NCI-H510A treated with DMSO at 0.1 percent for 48 hours (cell line): ENCODE data around the gene CEND1.
"Not testable (repeated sequence)": the region's sequence is repeated elsewhere in the genome, so short reads cannot be mapped to it uniquely, and the experiment has no call there.

Source experiments
- DNase-seq: peaks from one replicate; lab custom pipeline; 2025; lab: John Stamatoyannopoulos, UW

The CEND1 gene

DNA sequence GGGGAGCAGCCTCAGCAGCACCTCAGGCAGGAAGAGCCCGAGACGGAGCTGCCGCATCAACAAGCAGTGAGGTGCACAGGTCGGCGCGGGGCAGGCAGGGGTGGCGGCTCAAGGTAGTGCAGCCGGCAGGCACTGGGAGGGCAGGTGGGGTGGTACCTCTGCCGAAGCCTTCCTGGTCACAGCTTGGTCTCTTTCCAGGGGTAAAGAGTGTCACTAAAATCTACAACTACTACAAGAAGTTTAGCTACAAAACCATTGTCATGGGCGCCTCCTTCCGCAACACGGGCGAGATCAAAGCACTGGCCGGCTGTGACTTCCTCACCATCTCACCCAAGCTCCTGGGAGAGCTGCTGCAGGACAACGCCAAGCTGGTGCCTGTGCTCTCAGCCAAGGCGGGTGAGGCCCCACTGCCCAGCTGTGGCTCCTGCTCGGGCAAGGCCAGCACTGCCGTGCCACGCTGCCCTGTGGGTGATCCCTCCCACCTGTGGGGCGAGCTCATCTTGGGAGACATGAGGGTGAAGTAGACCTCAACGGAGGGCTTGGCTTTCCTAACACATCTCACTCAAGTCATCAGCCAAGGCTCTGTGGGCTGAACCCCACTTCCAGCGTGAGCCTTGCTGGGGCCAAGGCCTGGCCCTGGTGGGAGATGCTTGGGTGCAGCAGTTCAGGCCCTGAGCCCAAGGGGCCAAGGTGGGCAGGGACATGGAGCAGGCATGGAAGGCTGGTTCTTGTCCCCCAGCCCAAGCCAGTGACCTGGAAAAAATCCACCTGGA is 26.2 kb downstream of the CEND1 start:
- no peak for DNase-seq

- peak; percentile 26 for DNase-seq
Measured at GRCh38 chr11:763073-763463, 26.8 kb downstream of the CEND1 start.

DNA sequence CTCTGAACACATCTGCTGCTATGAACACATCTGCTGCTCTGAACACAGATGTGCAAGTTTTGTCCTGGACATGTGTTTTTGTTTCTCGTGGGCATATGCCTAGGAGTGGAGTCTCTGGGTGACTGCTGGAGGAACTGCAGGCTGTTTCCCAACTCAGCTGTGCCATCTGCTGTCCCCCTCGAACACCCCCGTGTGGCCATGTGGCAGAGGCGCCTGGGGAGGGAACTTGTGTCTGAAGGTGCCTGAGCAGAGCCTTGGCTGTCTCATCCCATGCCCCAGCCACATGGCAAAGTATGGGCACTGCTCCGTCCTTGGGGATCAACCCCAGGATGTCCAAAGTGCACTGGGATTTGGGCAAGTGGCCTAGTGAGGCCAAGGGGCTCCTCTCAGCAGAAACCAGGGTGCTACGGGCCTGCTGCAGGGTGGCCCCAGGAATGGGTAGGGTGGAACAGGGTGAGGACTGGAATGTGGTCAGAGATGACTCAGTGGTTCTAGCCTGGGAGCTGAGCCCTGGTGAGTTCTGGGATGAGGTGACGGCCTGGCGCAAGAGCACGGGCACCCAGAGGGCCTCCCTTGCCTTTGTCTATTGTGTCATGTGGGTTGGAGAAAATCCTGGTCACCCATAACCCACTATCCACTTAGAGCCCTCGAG is 27.3 kb downstream of the CEND1 start:
- DNase-seq: peak; percentile 10

- no peak for DNase-seq
Measured at GRCh38 chr11:761526-762108, 28.3 kb downstream of the CEND1 start.

GRCh38 chr11:760236-760635 is 29.7 kb downstream of the CEND1 start:
- no peak for DNase-seq

DNA sequence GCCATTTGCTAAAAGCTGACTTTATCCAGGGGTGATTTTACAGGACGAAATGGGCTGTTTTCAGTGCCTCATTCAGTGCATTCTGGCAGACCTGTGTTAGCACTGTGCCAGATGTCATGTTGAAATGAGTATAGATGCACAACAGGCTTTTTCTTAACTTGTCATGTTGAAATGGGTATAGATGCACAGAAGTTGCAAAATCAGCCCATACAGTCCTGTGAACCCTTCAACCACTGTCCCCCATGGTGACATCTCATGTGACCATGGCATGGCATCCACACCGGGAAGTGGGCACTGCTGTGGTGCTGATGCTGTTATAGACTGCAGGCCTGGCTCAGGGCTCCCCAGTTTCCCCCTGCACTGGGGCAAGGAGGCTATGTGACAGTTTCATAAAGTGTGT is 40.2 kb downstream of the CEND1 start:
- no peak for DNase-seq

DNA sequence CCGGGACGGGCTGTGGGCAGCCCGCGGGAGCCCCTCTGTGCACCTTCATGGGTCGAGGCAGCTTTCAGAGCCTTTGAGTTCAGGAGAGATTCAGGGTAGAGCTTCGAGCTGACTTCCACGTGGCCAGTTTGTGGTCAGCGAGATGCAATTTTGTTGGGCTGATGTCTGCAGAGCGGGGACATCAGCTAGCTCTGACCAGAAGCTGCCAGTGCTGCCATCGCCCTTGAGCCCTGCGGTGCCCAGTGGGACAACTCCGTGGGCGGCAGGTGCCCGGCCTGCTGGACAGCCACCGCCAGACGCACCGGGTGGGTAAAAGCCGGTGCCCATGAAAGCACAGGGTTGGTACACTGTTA is 41.9 kb downstream of the CEND1 start:
- no peak for DNase-seq

- peak; percentile 79 for DNase-seq
Measured at GRCh38 chr11:747158-748006, 42.5 kb downstream of the CEND1 start, which contains the start of gene TALDO1. Gene TALDO1, plus strand, starts transcription at chr11:747464. Its CDS starts 18 bp downstream, at chr11:747482.

DNA sequence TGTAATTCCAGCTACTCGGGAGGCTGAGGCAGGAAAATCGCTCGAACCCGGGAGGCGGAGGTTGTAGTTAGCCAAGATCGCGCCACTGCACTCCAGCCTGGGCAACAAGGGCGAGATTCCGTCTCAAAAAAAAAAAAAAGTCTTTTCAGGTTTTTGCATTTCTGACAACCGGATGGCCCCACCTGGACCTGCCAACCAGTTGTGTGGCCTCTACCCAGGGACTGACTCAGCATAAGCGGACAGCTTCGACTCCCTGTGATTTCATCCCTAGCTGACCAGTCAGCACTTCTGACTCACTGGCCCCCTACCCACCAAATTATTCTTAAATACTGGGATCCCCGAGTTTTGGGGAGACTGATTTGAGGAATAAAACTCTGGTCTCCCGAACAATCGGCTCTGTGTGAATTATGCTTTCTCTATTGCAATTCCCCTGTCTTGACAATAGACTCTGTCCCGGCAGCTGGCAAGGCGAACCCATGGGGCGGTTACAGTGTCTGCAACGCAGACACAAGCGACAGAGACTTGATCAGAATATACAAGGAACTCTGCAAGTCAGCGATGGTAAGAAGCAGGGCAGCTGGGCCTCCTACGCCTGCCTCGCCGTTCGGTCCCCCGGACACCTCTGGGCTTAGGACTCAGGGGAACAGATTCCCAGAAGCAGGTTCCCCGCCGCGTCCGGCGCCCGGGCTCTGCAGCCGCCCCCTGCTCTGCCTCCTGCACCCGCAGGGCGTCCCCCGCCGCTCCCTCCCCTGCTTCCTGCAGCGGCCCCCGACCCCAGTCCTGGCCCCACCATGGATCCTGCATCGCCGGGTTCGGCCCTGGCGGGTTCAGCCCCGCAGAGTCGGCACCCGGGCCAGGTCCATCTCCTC is 43.4 kb downstream of the CEND1 start:
- DNase-seq: peak; percentile 38

- no peak for DNase-seq
Measured at GRCh38 chr11:745428-745827, 44.5 kb downstream of the CEND1 start.

- no peak for DNase-seq
Measured at GRCh38 chr11:742571-743201, 47.2 kb downstream of the CEND1 start.

DNA sequence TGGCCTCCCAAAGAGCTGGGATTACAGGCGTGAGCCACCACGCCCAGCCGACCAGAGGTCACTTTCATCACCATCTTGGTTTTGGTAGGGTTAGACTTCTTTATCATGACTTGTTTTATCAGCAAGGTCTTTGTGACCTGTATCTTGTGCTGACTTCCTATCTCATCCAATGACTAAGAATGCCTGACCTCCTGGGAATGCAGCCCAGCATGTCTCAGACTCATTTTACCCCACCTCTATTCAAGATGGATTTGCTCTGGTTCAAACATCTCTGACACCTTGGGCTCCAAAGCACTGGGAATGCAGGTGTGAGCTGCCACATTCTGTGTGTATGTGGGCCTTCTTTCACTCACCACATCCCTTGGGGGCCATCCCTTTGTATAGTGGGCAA is 47.7 kb downstream of the CEND1 start:
- DNase-seq: no peak

DNA sequence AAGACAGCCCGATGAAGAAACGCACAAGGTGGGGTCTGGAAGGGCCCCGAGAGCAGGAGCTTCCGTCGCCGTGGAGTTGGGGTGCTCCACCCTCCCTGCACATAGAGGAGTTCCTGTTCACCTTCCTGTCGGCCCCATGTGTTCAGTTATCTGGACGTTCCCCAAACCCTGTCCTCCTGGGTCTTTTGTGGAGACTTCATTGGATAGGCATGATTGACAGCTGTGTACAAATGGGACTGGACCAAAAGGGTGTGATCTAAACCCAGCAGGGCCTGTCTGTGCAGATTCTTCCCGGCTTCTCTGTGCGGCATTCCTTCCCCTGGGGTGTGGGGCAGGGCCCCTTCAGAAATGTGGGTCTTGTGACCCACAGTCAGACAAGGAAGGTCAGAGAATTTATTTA is 52.0 kb downstream of the CEND1 start:
- not testable (repeated sequence) for DNase-seq

DNA sequence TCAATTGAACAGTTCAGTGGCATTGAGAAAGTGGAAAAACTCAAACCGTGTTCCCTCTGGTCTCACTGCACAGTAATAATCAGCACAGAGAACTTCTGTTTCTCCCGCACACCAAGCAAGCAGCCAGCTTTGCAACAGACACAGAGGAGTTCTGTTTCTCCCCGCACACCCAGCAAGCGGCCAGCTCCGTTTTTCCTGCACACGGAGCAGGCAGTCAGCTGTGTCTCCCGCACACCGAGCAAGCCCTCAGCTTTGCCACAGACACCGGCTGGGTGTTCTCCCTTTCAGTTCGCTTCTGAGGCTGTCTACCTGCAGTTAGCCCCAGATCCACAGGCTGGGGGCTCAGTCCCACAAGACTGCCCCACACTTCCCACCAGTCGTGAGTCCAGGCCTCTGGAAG is 52.5 kb downstream of the CEND1 start:
- no peak for DNase-seq
